Progenitor cell of endocrine pancreas (in vitro differentiated cells): ENCODE results near the gene PIGB. TPM values are rescaled to one million over a fixed set of nuclear protein-coding genes. Genes with fewer than 3 reads are reported as not detected.

Experiments
- DNase-seq: peaks from one replicate; pipeline ENCODE4 v3.0.0; 2021; ENCODE audit warnings: low spot score; ENCODE audit not compliant: unreplicated experiment
- H3K27ac Mint-ChIP-seq: 2 replicates; pipeline ENCODE4 v1.8.0; 2021; ENCODE audit warnings: mild to moderate bottlenecking, moderate library complexity, mixed read lengths
- H3K27me3 Mint-ChIP-seq: 2 replicates; pipeline ENCODE4 v1.8.0; 2021; ENCODE audit warnings: mixed read lengths
- H3K36me3 Mint-ChIP-seq: 2 replicates; pipeline ENCODE4 v1.8.0; 2022; ENCODE audit warnings: mixed read lengths; ENCODE audit not compliant: insufficient read depth
- H3K4me1 Mint-ChIP-seq: 2 replicates; pipeline ENCODE4 v1.8.0; 2021; ENCODE audit warnings: low read depth, mixed read lengths
- H3K4me3 Mint-ChIP-seq: 2 replicates; pipeline ENCODE4 v1.8.0; 2021; ENCODE audit warnings: low read depth, mild to moderate bottlenecking, moderate library complexity, mixed read lengths
- H3K9me3 Mint-ChIP-seq: 2 replicates; pipeline ENCODE4 v1.8.0; 2021; ENCODE audit warnings: low read depth, mixed read lengths
- CTCF ChIP-seq: fragments of 200-600 bp; sonication (generic); IDR thresholded peaks from one replicate; pipeline ENCODE4 v1.5.0; 2021; ENCODE audit warnings: antibody characterized with exemption, mild to moderate bottlenecking; ENCODE audit not compliant: unreplicated experiment
- total RNA-seq: library from RNA; stranded (reverse); gene quantifications from 2 replicates; pipeline ENCODE4 v1.2.1, GENCODE V29; 2021

Gene PIGB
- total RNA-seq, 1 donor from 2014 or later = 17.6 TPM

- Mint-ChIP-seq H3K4me1 (no peaks in the 10 kb centered on the region), H3K4me3 (no peak overlapping the region), H3K9me3 (peaks cover 8% of the 10 kb centered on the region), H3K27me3 (no peaks in the 10 kb centered on the region), H3K27ac (no peak overlapping the region), H3K36me3 (peaks cover 20% of the 10 kb centered on the region)
- no peak for DNase-seq
- TF ChIP-seq CTCF = no peak
Observed at GRCh38 chr15:55379095-55379494, 60.1 kb downstream of the PIGB start.

- no peak overlapping the region for H3K4me3 Mint-ChIP-seq
- peaks cover 28% of the 10 kb centered on the region for H3K36me3 Mint-ChIP-seq
- H3K27me3 Mint-ChIP-seq = no peaks in the 10 kb centered on the region
- H3K4me1 Mint-ChIP-seq = no peaks in the 10 kb centered on the region
- no peak for DNase-seq
- TF ChIP-seq CTCF = no peak
- H3K9me3 Mint-ChIP-seq = peaks cover 8% of the 10 kb centered on the region
- H3K27ac Mint-ChIP-seq = no peak overlapping the region
Observed at GRCh38 chr15:55381595-55381994, 62.6 kb downstream of the PIGB start.

GRCh38 chr15:55383687-55384086 is 64.7 kb downstream of the PIGB start:
- no peak for TF ChIP-seq CTCF
- peaks cover 8% of the 10 kb centered on the region for H3K9me3 Mint-ChIP-seq
- H3K4me3 Mint-ChIP-seq = no peak overlapping the region
- no peaks in the 10 kb centered on the region for H3K27me3 Mint-ChIP-seq
- H3K36me3 Mint-ChIP-seq = peaks cover 29% of the 10 kb centered on the region
- no peak for DNase-seq
- no peak overlapping the region for H3K27ac Mint-ChIP-seq
- H3K4me1 Mint-ChIP-seq = no peaks in the 10 kb centered on the region

- H3K4me3 Mint-ChIP-seq = no peak overlapping the region
- peak overlapping the region; percentile 26 for H3K27ac Mint-ChIP-seq
- H3K36me3 Mint-ChIP-seq = peaks cover 26% of the 10 kb centered on the region
- no peaks in the 10 kb centered on the region for H3K27me3 Mint-ChIP-seq
- DNase-seq = no peak
- H3K9me3 Mint-ChIP-seq = peaks cover 8% of the 10 kb centered on the region
- H3K4me1 Mint-ChIP-seq = no peaks in the 10 kb centered on the region
- TF ChIP-seq CTCF = no peak
Observed at GRCh38 chr15:55387027-55387426, 68.0 kb downstream of the PIGB start.

GRCh38 chr15:55389264-55389607 is 70.2 kb downstream of the PIGB start:
- peaks cover 14% of the 10 kb centered on the region for H3K36me3 Mint-ChIP-seq

More at GRCh38 chr15:55389264-55389607, 70.2 kb downstream of the PIGB start:
- Mint-ChIP-seq H3K9me3 (no peaks in the 10 kb centered on the region), H3K4me1 (peaks cover 5% of the 10 kb centered on the region), H3K27me3 (no peaks in the 10 kb centered on the region), H3K27ac (no peak overlapping the region), H3K4me3 (no peak overlapping the region)
- no peak for DNase-seq
- no peak for TF ChIP-seq CTCF
